NCI-H1048 (cell line): ENCODE data around the gene DIAPH2.

Source experiments
- DNase-seq: peaks from one replicate; lab custom pipeline; 2025; lab: John Stamatoyannopoulos, UW

The DIAPH2 gene

GRCh38 chrX:97309487-97310116, 625.0 kb downstream of the DIAPH2 start:
- no peak for DNase-seq

DNA sequence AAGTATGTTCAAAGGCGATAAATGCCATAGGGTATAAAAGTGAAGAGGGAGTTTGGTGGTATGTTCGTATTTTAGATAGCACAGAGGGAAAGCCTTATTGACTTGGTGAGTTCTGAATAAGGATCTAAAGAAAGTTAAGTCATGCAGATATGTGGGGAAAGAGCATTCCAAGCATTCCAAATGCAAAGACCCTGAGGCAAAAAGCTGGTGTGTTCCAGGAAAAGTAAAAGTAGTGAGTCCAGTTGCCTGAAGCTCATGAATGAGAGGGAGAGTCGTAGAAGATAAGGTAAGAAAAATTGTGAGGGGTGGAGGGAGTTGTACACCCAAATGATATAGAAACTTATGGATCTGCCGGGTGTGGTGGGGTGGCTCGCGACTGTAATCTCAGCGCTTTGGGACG, 625.7 kb downstream of the DIAPH2 start:
- no peak for DNase-seq

- no peak for DNase-seq
These were observed 626.6 kb downstream of the DIAPH2 start for GRCh38 chrX:97311066-97311778.

GRCh38 chrX:97314345-97314744, 629.7 kb downstream of the DIAPH2 start:
- no peak for DNase-seq

DNA sequence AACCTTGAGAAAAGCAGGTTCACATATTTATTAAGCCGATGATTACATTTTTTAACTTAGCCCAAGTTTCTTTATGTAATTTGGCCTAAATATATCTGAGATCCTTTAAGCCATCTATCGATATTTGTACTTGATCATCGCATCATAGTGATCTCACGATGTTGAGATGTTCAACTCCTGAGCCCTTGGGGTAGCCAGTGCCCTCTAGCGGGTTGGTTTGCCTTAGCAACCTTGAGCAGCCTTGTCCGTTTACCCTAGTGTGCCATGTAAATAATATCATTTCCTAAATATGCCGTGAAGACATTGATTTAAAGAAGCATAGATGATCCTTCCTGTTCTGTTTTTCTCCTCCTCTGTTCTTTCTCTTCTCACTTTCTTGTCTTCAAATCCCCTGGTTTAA, 631.3 kb downstream of the DIAPH2 start:
- no peak for DNase-seq

- no peak for DNase-seq
These were observed 635.7 kb downstream of the DIAPH2 start for GRCh38 chrX:97320305-97320704.

GRCh38 chrX:97322401-97322800, 637.8 kb downstream of the DIAPH2 start:
- no peak for DNase-seq

- DNase-seq, result no peak
These were observed 641.8 kb downstream of the DIAPH2 start for GRCh38 chrX:97326456-97326855.

DNA sequence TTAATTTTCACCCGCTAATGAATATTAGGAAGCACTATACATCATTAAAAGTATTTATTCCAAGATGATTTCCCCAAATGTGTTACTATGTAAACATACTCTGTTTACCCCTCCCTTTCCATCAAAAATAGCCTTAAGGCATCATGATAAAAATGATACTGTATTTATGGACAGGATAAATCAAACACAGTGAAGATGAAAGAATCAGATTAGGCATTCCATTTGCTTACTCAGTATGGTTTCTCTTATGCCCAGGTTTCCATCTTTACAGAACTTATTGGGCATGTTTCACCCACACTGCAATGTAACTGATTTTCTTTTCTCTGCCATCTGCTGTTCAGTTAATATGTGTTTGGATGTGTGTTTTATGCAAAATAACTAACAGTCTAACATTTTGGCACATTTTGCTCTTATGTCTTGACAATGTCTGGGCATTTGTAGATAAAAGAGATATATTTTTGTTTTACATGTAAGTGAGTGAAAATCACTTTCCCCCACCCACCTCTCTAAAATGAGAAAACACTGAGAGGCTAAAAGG, 644.3 kb downstream of the DIAPH2 start:
- DNase-seq, result no peak

DNA sequence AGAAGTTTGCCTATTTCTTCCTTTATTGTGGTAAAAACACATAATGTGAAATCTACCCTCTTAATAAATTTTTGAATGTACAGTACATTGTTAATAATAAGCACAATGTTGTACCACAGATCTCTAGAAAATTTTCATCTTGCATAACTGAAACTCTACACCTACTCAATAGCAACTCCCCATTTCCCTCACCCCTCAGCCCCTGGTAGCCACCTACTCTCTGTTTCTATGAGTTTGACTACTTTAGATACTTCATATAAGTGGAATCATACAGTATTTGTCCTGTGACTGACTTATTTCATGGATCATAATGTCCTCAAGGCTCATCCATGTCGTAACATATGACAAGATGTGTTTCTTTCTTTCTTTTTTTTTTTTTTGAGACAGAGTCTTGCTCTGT, 645.5 kb downstream of the DIAPH2 start:
- no peak for DNase-seq

- DNase-seq, result no peak
These were observed 648.3 kb downstream of the DIAPH2 start for GRCh38 chrX:97332963-97333362.

DNA sequence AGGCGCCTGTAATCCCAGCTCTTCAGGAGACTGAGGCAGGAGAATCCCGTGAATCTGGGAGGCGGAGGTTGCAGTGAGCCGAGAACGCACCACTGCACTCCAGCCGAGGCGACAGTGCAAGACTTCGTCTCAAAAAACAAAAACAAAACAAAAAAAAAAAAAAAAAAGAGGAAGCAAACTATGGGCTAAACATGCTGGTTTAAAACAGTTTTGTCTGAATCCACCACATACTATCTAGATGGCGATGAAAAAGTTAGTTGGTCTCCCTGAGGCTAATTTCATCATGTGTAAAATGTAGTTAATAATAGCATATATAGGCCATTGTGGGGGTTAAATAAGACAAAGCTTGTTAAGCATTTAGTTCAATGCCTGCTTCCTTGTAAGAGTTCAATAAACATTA, 650.2 kb downstream of the DIAPH2 start:
- DNase-seq, result no peak

- no peak for DNase-seq
These were observed 660.1 kb downstream of the DIAPH2 start for GRCh38 chrX:97344724-97345123.

GRCh38 chrX:97358941-97359340, 674.3 kb downstream of the DIAPH2 start:
- no peak for DNase-seq

DNA sequence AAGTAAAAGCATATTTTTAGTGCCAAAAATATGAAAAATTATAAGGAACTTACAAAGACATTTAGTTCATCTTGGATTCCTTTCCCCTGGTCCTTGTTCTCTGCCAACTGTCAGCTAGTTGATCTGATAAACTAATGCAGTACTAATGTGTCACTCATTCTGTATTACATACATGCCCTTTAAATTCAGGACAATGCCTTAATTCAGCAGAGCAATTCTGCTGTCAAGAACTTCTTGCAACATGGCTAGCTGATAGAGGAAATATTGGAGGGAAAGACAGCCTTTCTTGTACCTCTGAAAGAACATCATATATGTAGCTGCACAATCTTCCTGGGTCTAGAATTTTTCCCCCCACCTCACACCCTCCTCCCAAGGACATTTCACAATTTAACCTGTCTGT, 679.2 kb downstream of the DIAPH2 start:
- no peak for DNase-seq

DNA sequence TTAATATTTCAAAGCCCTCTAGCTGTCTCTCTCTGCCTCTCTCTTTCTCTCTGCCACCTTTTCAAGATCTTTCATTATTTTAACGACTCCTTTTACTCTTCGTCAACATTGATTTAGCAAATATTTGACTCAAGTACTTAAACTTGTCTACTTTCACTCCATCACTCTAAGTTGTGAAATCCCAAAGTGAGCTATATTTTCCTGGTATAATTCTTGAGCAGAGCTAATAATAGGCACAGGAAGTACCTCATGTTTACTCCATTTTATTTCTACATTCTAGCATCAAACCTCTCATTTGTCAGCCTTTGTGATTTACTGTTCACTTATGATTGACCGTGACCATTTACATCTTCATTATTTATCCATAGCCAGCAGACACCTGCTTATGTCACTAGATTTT, 681.6 kb downstream of the DIAPH2 start:
- DNase-seq, result no peak

DNA sequence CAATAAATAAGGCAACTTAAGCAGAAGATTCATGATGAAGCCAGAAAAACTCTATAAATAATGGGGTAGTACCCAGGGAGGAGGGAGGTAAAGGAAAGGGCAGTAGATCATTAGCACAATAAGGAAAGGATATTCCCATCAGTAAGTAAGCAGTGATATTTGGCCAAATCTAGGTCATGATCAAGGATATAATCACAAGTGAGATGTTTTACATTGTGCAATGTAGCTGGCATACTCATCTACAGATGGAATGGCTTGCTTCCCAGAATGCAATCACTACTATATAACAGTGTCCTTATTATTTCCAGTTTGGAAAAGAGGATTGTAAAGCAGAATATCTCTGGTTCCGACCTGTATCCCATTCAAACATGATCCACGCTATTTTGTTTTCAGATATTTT, 682.5 kb downstream of the DIAPH2 start:
- no peak for DNase-seq

DNA sequence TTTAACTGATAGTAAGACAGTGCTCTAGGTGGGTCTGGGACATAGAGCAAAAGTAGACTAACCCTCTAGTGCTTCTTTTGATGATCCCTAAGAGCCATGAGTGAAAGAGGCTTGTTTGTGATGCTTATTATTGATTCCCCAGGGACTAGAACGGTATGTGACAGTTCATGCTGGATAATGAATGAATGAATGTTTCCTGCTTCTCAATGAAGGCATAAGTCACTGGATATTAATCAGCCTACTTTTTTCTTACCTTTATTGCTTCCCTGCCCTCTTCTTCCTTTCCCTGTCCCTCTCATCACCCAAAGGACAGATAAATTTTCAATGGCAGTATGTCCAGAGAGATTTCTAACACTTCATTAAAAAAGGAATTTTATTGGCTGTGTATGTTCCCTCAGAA, 685.3 kb downstream of the DIAPH2 start:
- no peak for DNase-seq

DNA sequence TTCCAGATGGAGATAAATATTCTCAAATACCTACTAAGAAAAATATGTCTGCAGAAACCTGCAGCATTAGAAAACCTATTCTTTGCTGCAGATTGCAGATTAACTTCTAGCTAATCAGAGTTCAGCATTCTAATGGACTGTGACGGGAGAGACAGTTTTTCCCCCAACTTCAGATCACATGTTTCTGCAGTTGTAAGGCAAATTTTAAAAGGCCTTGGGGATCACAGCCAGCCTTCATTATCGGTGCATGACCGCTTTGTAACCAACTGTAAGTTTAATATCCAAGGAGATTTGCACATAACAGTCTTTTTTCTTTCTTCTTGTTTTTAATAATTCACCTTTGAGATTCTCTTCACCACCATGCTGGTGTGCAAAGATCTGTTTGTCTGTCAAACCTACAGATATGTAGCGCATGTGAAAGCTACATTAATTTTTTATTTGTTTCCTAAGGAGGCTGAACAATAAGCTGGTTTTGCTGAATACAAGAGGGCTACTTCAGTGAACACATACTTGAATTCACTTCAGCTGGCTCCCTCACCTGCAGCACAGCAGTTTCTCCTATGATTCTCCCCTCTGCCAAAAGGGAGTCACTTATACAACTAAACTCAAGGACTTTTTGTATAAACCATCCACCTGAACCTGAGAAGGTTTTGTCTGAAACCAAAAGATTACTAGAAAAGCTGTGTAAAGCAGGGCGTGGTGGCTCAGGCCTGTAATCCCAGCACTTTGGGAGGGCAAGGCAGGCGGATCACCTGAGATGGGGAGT, 687.5 kb downstream of the DIAPH2 start:
- DNase-seq, result no peak

DNA sequence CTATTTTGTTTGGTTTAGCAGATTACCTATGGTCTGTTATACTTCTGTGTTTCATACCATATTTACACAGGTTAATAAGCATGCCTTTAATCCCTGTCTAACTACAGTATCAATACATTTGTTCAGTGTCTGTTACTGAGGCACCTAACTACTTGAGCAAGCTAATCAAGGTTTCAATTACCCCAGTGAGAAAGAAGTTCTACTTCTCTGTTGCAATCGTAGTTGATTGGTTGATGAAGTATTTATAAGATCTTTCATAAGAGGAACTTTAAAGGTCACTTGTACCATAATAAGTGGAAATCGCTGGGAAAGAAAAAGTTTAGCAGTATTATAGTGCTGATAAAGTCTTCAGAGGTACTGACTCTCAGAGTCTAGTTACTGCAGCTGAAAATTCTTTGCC, 689.6 kb downstream of the DIAPH2 start:
- no peak for DNase-seq

GRCh38 chrX:97380200-97380599, 695.6 kb downstream of the DIAPH2 start:
- no peak for DNase-seq

DNA sequence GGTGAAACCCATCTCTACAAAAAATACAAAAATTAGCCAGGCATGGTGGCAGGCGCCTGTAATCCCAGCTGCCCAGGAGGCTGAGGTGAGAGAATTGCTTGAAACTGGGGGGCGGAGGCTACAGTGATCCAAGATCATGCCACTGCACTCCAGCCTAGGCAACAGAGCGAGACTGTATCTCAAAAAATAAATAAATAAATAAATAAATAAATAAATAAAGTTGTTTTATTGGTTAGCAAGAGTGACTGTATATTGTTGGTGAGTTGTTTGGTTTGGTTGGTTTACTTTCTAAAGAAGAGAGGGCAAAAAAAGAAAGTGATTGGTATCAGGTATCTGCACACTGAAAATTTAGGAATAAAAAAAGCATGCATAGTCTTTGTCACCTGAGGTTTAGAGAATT, 700.0 kb downstream of the DIAPH2 start:
- DNase-seq, result no peak

DNA sequence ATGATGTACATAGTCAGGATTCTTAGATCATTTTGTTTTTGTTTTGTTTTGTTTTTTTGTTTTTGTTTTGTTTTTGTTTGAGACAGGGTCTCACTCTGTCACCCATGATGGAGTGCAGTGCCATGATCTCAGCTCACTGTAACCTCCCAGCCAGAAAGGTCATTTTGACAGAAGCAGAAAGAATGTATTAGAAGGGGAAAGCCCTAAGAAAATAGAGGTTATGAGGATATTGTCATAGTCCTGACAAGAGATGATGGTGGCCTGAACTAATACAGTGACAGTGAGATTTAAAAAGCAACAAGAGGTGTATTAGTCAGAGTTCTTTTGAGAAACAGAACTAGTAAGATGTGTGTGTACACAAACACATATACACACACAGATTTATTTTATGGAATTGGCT, 702.4 kb downstream of the DIAPH2 start:
- no peak for DNase-seq
